Measurements from ENCODE around the gene LRRFIP2. TPM values are rescaled to one million over a fixed set of nuclear protein-coding genes. Genes with fewer than 3 reads are reported as not detected.
"Not testable (repeated sequence)": the region's sequence is repeated elsewhere in the genome, so short reads cannot be mapped to it uniquely, and the experiment has no call there.

LRRFIP2 gene
- total and polyA plus RNA-seq, 2 of the 4 experiments (the other 2 are of a cell fraction) = 20.6 to 31.0 TPM

DNA sequence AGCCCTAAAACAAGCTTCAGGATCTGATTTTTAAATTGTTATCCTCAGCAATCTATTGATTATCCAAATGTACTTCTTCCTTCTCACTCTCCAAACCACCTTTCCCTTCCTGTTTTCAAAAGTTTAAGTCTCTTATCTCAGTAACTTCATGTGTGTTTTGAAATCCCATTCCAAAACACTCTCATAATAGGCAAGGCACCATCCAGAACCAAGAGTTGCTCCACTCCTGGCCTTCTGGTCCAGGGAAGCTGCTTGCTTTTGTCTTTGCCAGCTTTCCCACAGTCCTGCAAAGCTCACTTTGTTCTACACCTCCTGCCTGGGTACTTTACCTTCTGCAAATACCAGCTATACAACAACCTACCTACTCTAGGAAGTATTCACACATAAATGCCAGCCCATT lies 117.6 kb downstream of the LRRFIP2 start:
- H3K36me3 ChIP-seq (ENCODE audit: control insufficient read depth, insufficient read depth, low read length) = peaks cover 35% of the 10 kb centered on the region
- H3K9me3 ChIP-seq (ENCODE audit: control insufficient read depth, insufficient read depth, low read length) = no peaks in the 10 kb centered on the region
- CTCF ChIA-PET = interaction anchor here (0.6 kb wide), 1 partner anchor 166 kb away, joined by 3 read pairs; no protein-coding TSS in a partner anchor

DNA sequence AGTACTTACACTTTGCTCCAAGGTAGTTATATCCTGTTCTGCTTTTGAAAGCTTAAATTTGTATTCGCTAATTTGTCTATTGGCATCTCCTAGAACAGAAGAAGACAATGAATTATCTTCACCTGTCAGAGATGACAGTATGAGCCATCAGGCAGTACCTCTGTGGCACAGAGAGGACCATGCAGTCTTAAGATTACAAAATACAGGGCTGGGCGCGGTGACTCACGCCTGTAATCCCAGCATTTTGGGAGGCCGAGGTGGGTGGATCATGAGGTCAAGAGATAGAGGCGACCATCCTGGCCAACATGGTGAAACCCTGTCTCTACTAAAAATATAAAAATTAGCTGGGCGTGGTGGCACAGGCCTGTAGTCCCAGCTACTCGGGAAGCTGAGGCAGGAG lies 119.3 kb downstream of the LRRFIP2 start:
- POLR2A ChIA-PET (ENCODE audit: unreplicated experiment); H3K56ac ChIP-seq (ENCODE audit: extremely low read depth, insufficient read depth, low read length); in situ Hi-C loops (cut with MboI; ENCODE audit: low sequenced_read_pairs); H2AFZ ChIP-seq (replicated peaks; ENCODE audit: low read length, poor library complexity); BruUV-seq (replicated peaks); H3K27ac ChIP-seq (ENCODE audit: insufficient read depth, low read length); H3K14ac ChIP-seq (replicated peaks; ENCODE audit: low read depth, low read length); H3K23ac ChIP-seq (ENCODE audit: low read depth, low read length); H2AK9ac ChIP-seq (replicated peaks; ENCODE audit: low read depth, low read length, poor library complexity); H2BK15ac ChIP-seq (ENCODE audit: low read depth, low read length); CTCF ChIA-PET; H2AK5ac ChIP-seq (ENCODE audit: low read depth, low read length); H3K27me3 ChIP-seq (ENCODE audit: control insufficient read depth, insufficient read depth, low read length); H3K4ac ChIP-seq (ENCODE audit: low read depth, low read length); ATAC-seq (ENCODE audit: low read depth); intact Hi-C loops (cut with micrococcal nuclease); H2BK120ac ChIP-seq (ENCODE audit: low read depth, low read length); H3K4me3 ChIP-seq (ENCODE audit: insufficient read depth, low read depth, low read length); DNase-seq; H2BK5ac ChIP-seq (ENCODE audit: low read depth, low read length, poor library complexity, severe bottlenecking); dilution Hi-C loops (cut with HindIII; ENCODE audit: low sequenced_read_pairs, unreplicated experiment); H3K4me2 ChIP-seq (ENCODE audit: low read depth, low read length); H2BK20ac ChIP-seq (ENCODE audit: low read depth, low read length); H3K9me3 ChIP-seq (ENCODE audit: control insufficient read depth, insufficient read depth, low read length); H3K9ac ChIP-seq (ENCODE audit: low read depth, low read length); H3K18ac ChIP-seq (ENCODE audit: low read depth, low read length); H4K91ac ChIP-seq (ENCODE audit: insufficient read depth, low read depth, low read length); H4K20me1 ChIP-seq (ENCODE audit: insufficient read depth, low read length); H4K5ac ChIP-seq (ENCODE audit: low read depth, low read length); H4K8ac ChIP-seq (ENCODE audit: low read depth in 2 of 2, low read length in 2 of 2): not testable (repeated sequence)
- H3K36me3 ChIP-seq (ENCODE audit: control insufficient read depth, insufficient read depth, low read length) = peaks cover 39% of the 10 kb centered on the region
- H3K4me1 ChIP-seq (ENCODE audit: control insufficient read depth, insufficient read depth, low read length) = peaks cover 13% of the 10 kb centered on the region
- peaks cover 11% of the 10 kb centered on the region for H3K9me1 ChIP-seq (ENCODE audit: insufficient read depth, low read length)
- 100% methylated on average over 1 of the region's 8 CpGs; no CpG with 5 or more reads in 1 of the 2 experiments for WGBS, 2 experiments (ENCODE audit: extremely low coverage in 2 of 2, insufficient read length in 1 of 2)
- peaks cover 19 to 34% of the 10 kb centered on the region in 2 experiments for H3K79me1 ChIP-seq (ENCODE audit: low read depth in 1 of 2, low read length in 2 of 2)

More for the DNA sequence above, 117.6 kb downstream of the LRRFIP2 start:
- peak; percentile 12 for DNase-seq
- Histone ChIP-seq H3K79me1 (ENCODE audit: low read depth in 1 of 2, low read length in 2 of 2) (peaks cover 21 to 35% of the 10 kb centered on the region in 2 experiments), H3K9me1 (ENCODE audit: insufficient read depth, low read length) (peaks cover 15% of the 10 kb centered on the region), H3K4me1 (ENCODE audit: control insufficient read depth, insufficient read depth, low read length) (peaks cover 13% of the 10 kb centered on the region), H2BK20ac (ENCODE audit: low read depth, low read length) (no peak overlapping the region; the same call in 1 of the 2 replicates), H4K91ac (ENCODE audit: insufficient read depth, low read depth, low read length) (no peak overlapping the region), H2AK9ac (replicated peaks; ENCODE audit: low read depth, low read length, poor library complexity) (no peak overlapping the region), H3K18ac (ENCODE audit: low read depth, low read length) (no peak overlapping the region), H3K4me2 (ENCODE audit: low read depth, low read length) (no peak overlapping the region), H2BK15ac (ENCODE audit: low read depth, low read length) (no peak overlapping the region), H4K5ac (ENCODE audit: low read depth, low read length) (no peak overlapping the region), H2BK120ac (ENCODE audit: low read depth, low read length) (no peak overlapping the region), H3K56ac (ENCODE audit: extremely low read depth, insufficient read depth, low read length) (no peak overlapping the region), H4K20me1 (ENCODE audit: insufficient read depth, low read length) (no peaks in the 10 kb centered on the region; the same call in 1 of the 2 replicates), H3K23ac (ENCODE audit: low read depth, low read length) (peak overlapping the region; percentile 48; the same call in 1 of the 2 replicates), H2AFZ (replicated peaks; ENCODE audit: low read length, poor library complexity) (no peak overlapping the region), H3K27ac (ENCODE audit: insufficient read depth, low read length) (no peak overlapping the region), H3K27me3 (ENCODE audit: control insufficient read depth, insufficient read depth, low read length) (no peaks in the 10 kb centered on the region), H3K4ac (ENCODE audit: low read depth, low read length) (no peak overlapping the region), H4K8ac (ENCODE audit: low read depth in 2 of 2, low read length in 2 of 2) (no peak overlapping the region), H2AK5ac (ENCODE audit: low read depth, low read length) (no peak overlapping the region), H3K14ac (replicated peaks; ENCODE audit: low read depth, low read length) (0 out of 2 replicates have a peak overlapping the region, but pooled peaks have one; percentile 23), H3K4me3 (ENCODE audit: insufficient read depth, low read depth, low read length) (no peak overlapping the region), H3K9ac (ENCODE audit: low read depth, low read length) (no peak overlapping the region), H2BK5ac (ENCODE audit: low read depth, low read length, poor library complexity, severe bottlenecking) (peak overlapping the region; percentile 9)
- in situ Hi-C loops (cut with MboI; ENCODE audit: low sequenced_read_pairs) = no loop called here
- ATAC-seq (ENCODE audit: low read depth) = no peak
- POLR2A ChIA-PET (ENCODE audit: unreplicated experiment) = no interaction called here
- no peak for TF ChIP-seq RFX5 (IDR thresholded peaks at IDR 0.05; ENCODE audit: low read depth, low read length)
- TF ChIP-seq MXI1 (IDR thresholded peaks at IDR 0.05; ENCODE audit: borderline replicate concordance, low read depth, low read length) = no peak
- no peak for TF ChIP-seq NFE2L2 (IDR thresholded peaks at IDR 0.05; ENCODE audit: low read depth, low read length)
- BruUV-seq (replicated peaks) = no TSS peak
- intact Hi-C loops (cut with micrococcal nuclease) = loop anchor here (2.0 kb wide), 1 partner anchor 18 kb away; no protein-coding TSS in a partner anchor
- dilution Hi-C loops (cut with HindIII; ENCODE audit: low sequenced_read_pairs, unreplicated experiment) = no loop called here

Measured in IMR-90 (cell line).